A549 (cell line): ENCODE measurements around the gene KNCN. TPM values are rescaled to one million over a fixed set of nuclear protein-coding genes. Genes with fewer than 3 reads are reported as not detected.

ENCODE experiments used
- ATAC-seq, 2 experiments: fragments of 200-7000 bp in 1 of 2; fragments of >200 bp in 1 of 2; cut with Nextera tagmentation in 1 of 2; cut with Tn5 transposase in 1 of 2; 3 replicates each; pipeline versions ENCODE4 v1.8.0 to v1.9.1; 2018 to 2020; ENCODE audit warnings: mild to moderate bottlenecking in 1 of 2, moderate library complexity in 1 of 2
- CTCF ChIA-PET: fragments of 300-600 bp; sonication (Branson Sonifier 250); formaldehyde crosslinking; extraction: SDS; loops from one replicate; lab custom pipeline; 2021; ENCODE audit warnings: antibody characterized with exemption, inconsistent platforms; lab: Yijun Ruan, JAX
- POLR2A ChIA-PET: fragments of 350-600 bp; formaldehyde crosslinking; extraction: SDS; loops from one replicate; lab custom pipeline; 2021; ENCODE audit warnings: antibody characterized with exemption, inconsistent platforms; lab: Yijun Ruan, JAX
- DNase-seq, 2 experiments: peaks; one replicate each; pipeline versions ENCODE4 v3.0.0 to v3.0.0-alpha.2; 2011 to 2016; ENCODE audit warnings: low read depth in 1 of 2, low spot score in 1 of 2
- FAIRE-seq: peaks from 2 replicates; lab custom pipeline; 2011; peaks lifted over from hg19 to GRCh38; lab: Jason Lieb, UNC
- H3K27ac ChIP-seq, 2 experiments: fragments of >200 bp; sonication (Bioruptor Twin); formaldehyde crosslinking; 3 replicates each; pipeline ENCODE4 v1.5.1; 2016 to 2017
- H3K4me1 ChIP-seq: fragments of >200 bp; sonication (Bioruptor Twin); formaldehyde crosslinking; 3 replicates; pipeline ENCODE4 v1.6.1; 2016
- H3K4me2 ChIP-seq: fragments of >200 bp; sonication (Bioruptor Twin); formaldehyde crosslinking; 3 replicates; pipeline ENCODE4 v1.6.1; 2016
- H3K4me3 ChIP-seq: fragments of >200 bp; sonication (Bioruptor Twin); formaldehyde crosslinking; 3 replicates; pipeline ENCODE4 v1.5.1; 2016
- H3K9me3 ChIP-seq: fragments of >200 bp; sonication (Bioruptor Twin); formaldehyde crosslinking; 3 replicates; pipeline ENCODE4 v1.6.1; 2016
- BHLHE40 ChIP-seq: IDR thresholded peaks from 2 replicates; pipeline ENCODE4 v1.6.1; 2012; ENCODE audit warnings: low read depth, low read length, inconsistent platforms
- CEBPB ChIP-seq, 2 experiments: fragments of >200 bp in 1 of 2; sonication (Bioruptor Twin) in 1 of 2; formaldehyde crosslinking in 1 of 2; IDR thresholded peaks; 2 replicates each; pipeline ENCODE4 v1.6.1; 2012 to 2016
- CHD4 ChIP-seq: fragments of 200-600 bp; sonication (generic); IDR thresholded peaks from 2 replicates; pipeline ENCODE4 v1.6.1; 2016; ENCODE audit warnings: antibody characterized with exemption, mild to moderate bottlenecking, borderline replicate concordance
- E2F6 ChIP-seq: IDR thresholded peaks from 2 replicates; pipeline ENCODE4 v1.6.1; 2012; ENCODE audit warnings: low read depth, borderline replicate concordance
- EHF ChIP-seq: fragments of 250-450 bp; sonication (Bioruptor Pico); IDR thresholded peaks from 2 replicates; pipeline ENCODE4 v1.5.0; 2020; ENCODE audit warnings: mild to moderate bottlenecking
- EP300 ChIP-seq, 2 experiments: fragments of >200 bp; sonication (Bioruptor Twin); formaldehyde crosslinking; IDR thresholded peaks; 2 replicates in 1 of 2; 3 replicates in 1 of 2; pipeline ENCODE4 v1.6.1; 2016 to 2017
- FOSL2 ChIP-seq, 2 experiments: fragments of 450-650 bp in 1 of 2; fragments of >200 bp in 1 of 2; sonication (Bioruptor Twin) in 1 of 2; formaldehyde crosslinking; IDR thresholded peaks; 2 replicates each; pipeline versions ENCODE4 v1.5.0 to v1.6.1; 2016 to 2020; ENCODE audit warnings: mild to moderate bottlenecking in 1 of 2, moderate library complexity in 1 of 2
- GATA3 ChIP-seq: IDR thresholded peaks from 2 replicates; pipeline ENCODE4 v1.6.1; 2012; ENCODE audit warnings: borderline replicate concordance
- HOXA7 ChIP-seq: fragments of 250-450 bp; sonication (Bioruptor Pico); IDR thresholded peaks from 2 replicates; pipeline ENCODE4 v1.5.0; 2020; ENCODE audit warnings: mild to moderate bottlenecking, moderate library complexity
- JUN ChIP-seq, 2 experiments: fragments of >200 bp; sonication (Bioruptor Twin); formaldehyde crosslinking; IDR thresholded peaks; 2 replicates in 1 of 2; 3 replicates in 1 of 2; pipeline ENCODE4 v1.6.1; 2016 to 2017
- JUNB ChIP-seq: fragments of >200 bp; sonication (Bioruptor Twin); formaldehyde crosslinking; IDR thresholded peaks from 2 replicates; pipeline ENCODE4 v1.6.1; 2016
- MAFK ChIP-seq: fragments of 450-650 bp; IDR thresholded peaks from 2 replicates; pipeline ENCODE4 v1.6.1; 2014; ENCODE audit not compliant: partially characterized antibody
- MAX ChIP-seq: IDR thresholded peaks from 2 replicates; pipeline ENCODE4 v1.6.1; 2012
- NFE2L2 ChIP-seq: fragments of 150-350 bp; conservative IDR thresholded peaks from 2 replicates; pipeline ENCODE4 v1.6.1; 2014; ENCODE audit warnings: low read length
- NPAS2 ChIP-seq: fragments of 250-450 bp; sonication (Bioruptor Pico); IDR thresholded peaks from 2 replicates; pipeline ENCODE4 v1.8.0; 2022; ENCODE audit warnings: mild to moderate bottlenecking, moderate library complexity, borderline replicate concordance
- PBX3 ChIP-seq: IDR thresholded peaks from 2 replicates; pipeline ENCODE4 v1.6.1; 2012
- WGBS: methylation state at CpG from one replicate; pipeline ENCODE4 v1.1.6; 2017; ENCODE audit errors: missing lambda C conversion rate; 5-methylcytosine and 5-hydroxymethylcytosine counted together
- polyA plus RNA-seq, 4 experiments: library from polyadenylated mRNA; depleted of rRNA in 3 of 4; stranded (reverse); fragments of >200 nt; fragmentation: RNase III in 1 of 4; extraction: RNeasy Plus Mini Kit Qiagen cat#74134 plus additional on column Dnase treatment in 1 of 4; gene quantifications; 2 replicates in 3 of 4; 3 replicates in 1 of 4; pipeline ENCODE4 v1.2.3, GENCODE V29; 2011 to 2017

The KNCN gene
- polyA plus RNA-seq, 2 of the 4 experiments (the other 2 are of a cell fraction): not detected

GRCh38 chr1:46522184-46522968 lies 29.1 kb downstream of the KNCN start:
- H3K27ac ChIP-seq: peak overlapping the region; percentile 85 to 97
- no peak for FAIRE-seq

GRCh38 chr1:46521414-46521813 lies 30.0 kb downstream of the KNCN start:
- FAIRE-seq (no peak), ATAC-seq (no peak), DNase-seq (no peak)
- H3K9me3 ChIP-seq: no peaks in the 10 kb centered on the region
- POLR2A ChIA-PET: no interaction called here
- peaks cover 79% of the 10 kb centered on the region for H3K4me1 ChIP-seq
- peak overlapping the region; percentile 53; the same call in 2 of the 3 replicates for H3K4me2 ChIP-seq
- CTCF ChIA-PET: interaction anchor here (1.2 to 6.5 kb wide), 9 partner anchors 11 to 113 kb away, joined by 4 to 56 read pairs (median 7); a partner anchor contains a TSS
- H3K27ac ChIP-seq: peak overlapping the region; percentile 85 to 97
- no peak for TF ChIP-seq PBX3
- H3K4me3 ChIP-seq: no peak overlapping the region
- 87% methylated on average over 2 of the region's 2 CpGs for WGBS

More at GRCh38 chr1:46522184-46522968, 29.1 kb downstream of the KNCN start:
- H3K9me3 ChIP-seq: no peaks in the 10 kb centered on the region
- DNase-seq (peak in 1 of 2 experiments; percentile 53), ATAC-seq (peak; percentile 31 to 32)
- CTCF ChIA-PET: interaction anchor here (1.2 to 6.5 kb wide), 10 partner anchors 11 to 118 kb away, joined by 3 to 56 read pairs (median 6); a partner anchor contains a TSS
- H3K4me1 ChIP-seq: peaks cover 77% of the 10 kb centered on the region
- WGBS: 29% methylated on average over 13 of the region's 16 CpGs
- TF ChIP-seq GATA3 (peak; percentile 16; the same call in 1 of the 2 replicates), NPAS2 (CRISPR knock-in tag) (no peak), MAFK (peak; percentile 28), CEBPB (IDR thresholded peaks at IDR 0.05) (peak; percentile 36 to 48; a peak in 3 of 4 replicates), HOXA7 (CRISPR knock-in tag) (no peak), EP300 (IDR thresholded peaks at IDR 0.05) (peak; percentile 37 to 72; a peak in 3 of 5 replicates), FOSL2 (IDR thresholded peaks at IDR 0.05) (peak; percentile 7; the same call in 1 of the 2 replicates), FOSL2 (CRISPR knock-in tag; IDR thresholded peaks at IDR 0.05) (no peak), JUN (IDR thresholded peaks at IDR 0.05) (peak in 1 of 2 experiments; percentile 60; a peak in 1 of 5 replicates), JUNB (peak; percentile 46), CHD4 (no peak)
- no peak overlapping the region for H3K4me3 ChIP-seq
- POLR2A ChIA-PET: interaction anchor here (0.9 kb wide), 1 partner anchor 14 kb away, joined by 3 read pairs; no protein-coding TSS in a partner anchor
- H3K4me2 ChIP-seq: peak overlapping the region; percentile 53

GRCh38 chr1:46520063-46520911 lies 31.2 kb downstream of the KNCN start:
- no peak overlapping the region for H3K4me3 ChIP-seq
- H3K4me1 ChIP-seq: peaks cover 81% of the 10 kb centered on the region
- ATAC-seq: peak; percentile 73 to 83
- FAIRE-seq: no peak
- peak; percentile 64 to 66 for DNase-seq
- POLR2A ChIA-PET: no interaction called here
- H3K9me3 ChIP-seq: no peaks in the 10 kb centered on the region
- TF ChIP-seq JUN (IDR thresholded peaks at IDR 0.05) (peak in 1 of 2 experiments; percentile 21; a peak in 1 of 5 replicates), E2F6 (no peak), MAX (peak; percentile 60; the same call in 1 of the 2 replicates), EHF (CRISPR knock-in tag) (no peak), BHLHE40 (no peak), EP300 (IDR thresholded peaks at IDR 0.05) (peak in 1 of 2 experiments; percentile 23; a peak in 1 of 5 replicates), NFE2L2 (no peak), JUNB (0 out of 2 replicates have a peak, but pooled peaks have one; percentile 15), FOSL2 (IDR thresholded peaks at IDR 0.05) (no peak), FOSL2 (CRISPR knock-in tag; IDR thresholded peaks at IDR 0.05) (peak; percentile 52; the same call in 1 of the 2 replicates)
- TF ChIP-seq, all 56 proteins: peak for 5
- Histone ChIP-seq H3K4me2 (peak overlapping the region; percentile 53), H3K27ac (peak overlapping the region; percentile 85 to 97)
- CTCF ChIA-PET: interaction anchor here (1.5 to 6.5 kb wide), 10 partner anchors 8 to 112 kb away, joined by 4 to 56 read pairs (median 6); no protein-coding TSS in a partner anchor
- 29% methylated on average over 9 of the region's 15 CpGs for WGBS
